Psoas muscle (tissue), 8 donors: Measurements from ENCODE around the gene ZNF385D. TPM values are rescaled to one million over a fixed set of nuclear protein-coding genes. Genes with fewer than 3 reads are reported as not detected.

ENCODE experiments used
- ATAC-seq, 4 donors: fragments of 200-7000 bp; cut with Tn5 transposase; one replicate each; pipeline ENCODE4 v1.9.1; 2020; ENCODE audit warnings: moderate library complexity in 3 of 4, mild to moderate bottlenecking in 2 of 4
- DNase-seq, 2 donors: peaks; one replicate each; pipeline ENCODE4 v3.0.0-alpha.2; 2020
- H3K27ac ChIP-seq: fragments of 200-600 bp; one replicate; pipeline ENCODE4 v1.8.0; 2022
- H3K27me3 ChIP-seq, 3 donors: fragments of 200-600 bp in 1 of 3; one replicate each; pipeline versions ENCODE4 v1.6.1 to v1.8.0; 2013 to 2022; ENCODE audit warnings: low read length in 2 of 3, mild to moderate bottlenecking in 2 of 3, moderate library complexity in 1 of 3; ENCODE audit not compliant: insufficient read depth in 3 of 3
- H3K36me3 ChIP-seq, 2 donors: fragments of 200-600 bp in 1 of 2; one replicate each; pipeline versions ENCODE4 v1.6.1 to v1.8.0; 2013 to 2022; ENCODE audit warnings: low read depth in 1 of 2, mild to moderate bottlenecking in 1 of 2, moderate library complexity in 1 of 2; ENCODE audit not compliant: insufficient read depth in 1 of 2
- H3K4me1 ChIP-seq: fragments of 200-600 bp; one replicate; pipeline ENCODE4 v1.8.0; 2022
- H3K4me3 ChIP-seq: fragments of 200-600 bp; one replicate; pipeline ENCODE4 v1.8.0; 2022; ENCODE audit warnings: mild to moderate bottlenecking
- H3K9me3 ChIP-seq: fragments of 200-600 bp; one replicate; pipeline ENCODE4 v1.8.0; 2022
- CTCF ChIP-seq: fragments of 200-600 bp; IDR thresholded peaks from one replicate; pipeline ENCODE4 v1.8.0; 2022; ENCODE audit warnings: antibody characterized with exemption
- WGBS, 3 donors: extraction: QIAGEN DNeasy Blood & Tissue Kit; methylation state at CpG; one replicate each; pipeline versions ENCODE4 v1.1.6 to v1.1.7; 2013; 5-methylcytosine and 5-hydroxymethylcytosine counted together
- intact Hi-C, 2 donors: fragments of 100-400 bp; cut with DNase I; formaldehyde crosslinking; loops; one replicate each; pipeline versions ENCODE4 v1.11.0 to v1.14.2; 2022
- polyA plus RNA-seq, 3 donors: library from polyadenylated mRNA; stranded (reverse); fragments of 200-250 nt; gene quantifications; one replicate each; pipeline ENCODE4 v1.2.3, GENCODE V29; 2013
- total RNA-seq, 4 donors: library from RNA; stranded (reverse); fragmentation: NEBNext Ultra II Directional in 2 of 4; extraction: Animal tissue kit (Norgen Biotek cat#: 25700) in 2 of 4; gene quantifications; one replicate each; pipeline versions ENCODE4 v1.2.1 to v1.2.4, GENCODE V29; 2021 to 2023
- donor health status: healthy with polysubstance abuse.
- donor health status: DM: no; HTN: no; CAD: no; lungs with moderate emphysema.
- donor health status: Bipolar disorder and iron deficiency.
- donor health status: healthy.
- donor health status: DM: yes; HTN: yes; CAD: no.
- donor health status: DM: no; HTN: no; CAD: no.
- donor health status: DM: no; HTN: no; CAD: no.
- donor health status: DM: yes; HTN: yes; CAD: no.

Gene ZNF385D
- total and polyA plus RNA-seq, 7 donors = 0.55 to 8.7 (median 3.7) TPM

GRCh38 chr3:21377071-21377769 lies 373.8 kb downstream of the ZNF385D start:
- intact Hi-C loops = no loop called here
- no peak for TF ChIP-seq CTCF
- no peak for ATAC-seq
- Histone ChIP-seq H3K4me3 (no peak overlapping the region), H3K27me3 (no peaks in the 10 kb centered on the region), H3K9me3 (no peaks in the 10 kb centered on the region), H3K36me3 (no peaks in the 10 kb centered on the region), H3K4me1 (no peaks in the 10 kb centered on the region), H3K27ac (no peak overlapping the region)
- no peak for DNase-seq

GRCh38 chr3:21372316-21372715 lies 378.7 kb downstream of the ZNF385D start:
- DNase-seq (no peak), ATAC-seq (no peak)

More at GRCh38 chr3:21372316-21372715, 378.7 kb downstream of the ZNF385D start:
- Histone ChIP-seq H3K9me3 (no peaks in the 10 kb centered on the region), H3K36me3 (no peaks in the 10 kb centered on the region), H3K4me3 (no peak overlapping the region), H3K4me1 (no peaks in the 10 kb centered on the region), H3K27me3 (no peaks in the 10 kb centered on the region), H3K27ac (no peak overlapping the region)
- intact Hi-C loops = no loop called here
- no peak for TF ChIP-seq CTCF
- 39 to 49% (median 44%) methylated on average over 5 of the region's 5 CpGs for WGBS, 3 donors
